Activated CD4-positive, CD25-positive, alpha-beta regulatory T cell treated with anti-CD3 and anti-CD28 coated beads, Interleukin-2, amount 50 U/mL, for 72 hours (primary cell): Measurements from ENCODE around the gene PTOV1.

Experiments used
- DNase-seq: peaks from one replicate; pipeline ENCODE4 v3.0.0; 2021

The PTOV1 gene

DNA sequence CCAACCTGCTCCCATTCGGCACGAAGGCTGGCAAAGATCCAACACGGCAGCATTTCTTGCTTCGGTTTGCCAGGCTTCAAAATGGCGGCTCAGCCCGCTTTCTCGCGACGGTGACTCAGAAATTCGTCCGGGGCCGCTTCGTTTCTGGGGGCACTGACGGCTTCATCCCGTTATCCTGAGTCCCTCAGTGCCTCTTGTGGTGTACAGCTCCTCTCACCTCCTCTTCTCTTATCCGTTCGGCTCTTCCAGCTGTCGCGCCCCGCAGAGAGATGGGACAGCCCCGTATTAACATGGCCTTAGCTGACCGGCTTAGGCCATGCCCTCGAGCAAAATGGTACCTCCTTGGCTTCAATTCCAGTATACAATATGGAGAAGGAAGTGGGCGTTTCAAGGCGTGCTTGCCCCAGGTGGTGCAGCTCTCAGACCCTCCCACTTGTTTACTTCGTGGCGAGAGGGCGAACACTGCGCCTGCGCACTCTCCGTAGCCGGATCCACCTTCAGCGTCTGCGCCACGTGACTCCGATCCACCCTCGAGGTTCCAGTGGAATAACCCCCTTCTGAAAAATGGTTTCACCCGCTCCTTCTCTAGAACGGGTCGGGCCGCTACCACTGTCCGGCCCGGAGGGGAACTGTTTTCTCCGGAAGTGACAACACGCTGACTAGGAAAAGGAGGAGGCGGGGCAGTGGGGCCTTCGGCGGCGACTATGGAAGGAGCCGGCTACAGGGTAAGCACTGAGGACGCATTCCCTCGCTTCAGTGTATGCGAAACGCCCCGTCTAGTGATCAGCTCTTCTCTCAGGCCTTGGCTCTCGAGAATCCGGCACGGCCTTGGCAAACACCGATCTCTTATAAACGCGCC lies 26.3 kb downstream of the PTOV1 start, which contains the start of the genes AKT1S1 and TBC1D17:
Gene AKT1S1, minus strand, starts transcription at position 336 of the 859 bp plus-strand sequence. CDS start 4,060 bp downstream, outside the sequence.
Gene TBC1D17, plus strand, starts transcription at position 683 of the 859 bp plus-strand sequence. Its CDS starts 22 bp downstream, at position 705.
- peak; percentile 94 for DNase-seq

DNA sequence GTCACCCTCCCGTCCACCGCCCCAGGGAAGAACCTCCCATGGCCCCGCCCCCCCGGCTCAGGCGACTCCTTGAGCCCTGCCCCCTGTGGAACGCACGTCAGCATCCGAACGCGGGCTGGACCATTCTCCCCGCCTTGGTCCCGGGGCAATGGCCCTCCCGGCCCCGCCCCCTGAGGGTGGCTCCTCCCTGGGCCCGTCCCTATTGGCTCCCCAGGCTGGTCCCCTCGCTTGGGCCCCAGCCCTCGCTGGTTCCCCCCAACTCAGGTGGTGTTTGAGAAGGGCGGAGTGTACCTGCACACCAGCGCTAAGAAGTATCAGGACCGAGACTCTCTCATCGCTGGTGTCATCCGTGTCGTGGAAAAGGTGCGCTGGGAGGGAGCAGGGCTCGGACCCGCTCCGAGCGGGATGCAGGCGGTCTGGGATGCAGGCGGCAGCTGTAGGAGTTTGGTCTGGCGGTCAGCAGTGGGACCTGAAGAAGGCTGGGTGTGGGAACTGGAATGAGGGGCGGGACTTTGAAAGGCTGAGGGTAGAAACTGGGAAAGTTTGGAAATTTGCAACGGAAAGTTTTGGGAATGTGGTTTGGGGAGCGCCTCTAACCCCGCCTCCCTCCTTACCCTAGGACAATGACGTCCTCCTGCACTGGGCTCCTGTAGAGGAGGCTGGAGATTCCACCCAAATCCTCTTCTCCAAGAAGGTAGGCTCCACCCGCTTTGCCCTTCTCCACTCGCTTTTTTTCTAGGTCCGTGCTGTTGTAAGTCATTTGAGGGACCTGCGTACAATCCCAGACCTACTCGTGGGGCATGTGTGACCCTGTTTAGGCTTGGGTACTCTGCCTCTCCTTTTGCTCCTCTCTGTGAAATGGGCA lies 27.2 kb downstream of the PTOV1 start:
- DNase-seq, result peak; percentile 98

- no peak for DNase-seq
These were observed 27.7 kb downstream of the PTOV1 start for GRCh38 chr19:49878744-49879070.

DNA sequence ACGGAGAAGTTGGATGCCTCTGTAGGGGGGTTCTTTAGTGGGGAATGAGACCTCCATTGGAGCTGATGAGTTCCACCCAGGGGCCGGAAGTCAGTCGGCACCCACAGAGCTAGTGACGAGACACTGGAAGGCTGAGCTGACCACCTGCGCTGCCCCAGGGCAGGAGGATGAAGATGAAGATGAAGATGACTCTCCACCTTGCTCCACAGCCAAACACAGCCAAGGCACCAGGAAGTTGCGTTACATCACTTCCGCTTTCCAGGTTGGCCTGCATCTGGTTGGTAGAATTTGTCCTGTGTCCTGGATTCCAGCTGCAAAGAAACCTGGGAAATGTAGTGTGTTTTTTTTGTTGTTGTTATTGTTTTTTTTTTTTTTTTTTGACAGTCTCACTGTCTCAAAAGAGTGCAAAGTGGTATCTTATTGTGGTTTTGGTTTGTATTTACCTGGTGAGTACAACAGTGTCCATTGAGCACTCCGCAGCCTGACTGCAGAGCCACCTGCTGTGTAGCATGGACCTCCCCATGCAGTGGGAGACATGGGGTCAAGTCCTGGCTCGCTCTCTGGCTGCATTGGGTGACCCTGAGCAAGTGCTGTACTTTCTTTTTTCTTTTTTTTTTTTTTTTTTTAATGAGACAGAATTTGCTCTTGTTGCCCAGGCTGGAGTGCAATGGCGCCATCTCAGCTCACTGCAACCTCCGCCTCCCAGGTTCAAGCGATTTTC lies 28.4 kb downstream of the PTOV1 start:
- DNase-seq, result no peak

GRCh38 chr19:49880162-49880869 lies 29.4 kb downstream of the PTOV1 start:
- DNase-seq, result no peak

GRCh38 chr19:49881186-49881585 lies 30.2 kb downstream of the PTOV1 start:
- no peak for DNase-seq

GRCh38 chr19:49881672-49882394 lies 30.9 kb downstream of the PTOV1 start:
- DNase-seq, result no peak

DNA sequence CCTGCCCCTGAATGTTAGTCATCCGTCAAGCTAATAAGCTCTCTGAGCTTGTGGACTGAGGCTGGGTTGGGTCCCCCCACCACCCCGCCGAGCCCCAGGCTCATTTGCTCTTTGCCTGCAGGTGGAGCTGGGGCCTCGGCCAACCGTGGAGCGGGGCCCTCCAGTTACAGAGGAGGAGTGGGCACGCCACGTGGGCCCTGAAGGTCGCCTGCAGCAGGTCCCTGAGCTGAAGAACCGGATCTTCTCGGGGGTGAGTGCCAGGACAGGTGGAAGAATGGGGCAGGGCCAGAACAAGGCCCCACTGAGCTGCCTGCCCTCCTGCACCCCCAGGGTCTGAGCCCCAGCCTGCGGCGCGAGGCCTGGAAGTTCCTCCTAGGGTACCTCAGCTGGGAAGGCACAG lies 31.7 kb downstream of the PTOV1 start:
- no peak for DNase-seq

DNA sequence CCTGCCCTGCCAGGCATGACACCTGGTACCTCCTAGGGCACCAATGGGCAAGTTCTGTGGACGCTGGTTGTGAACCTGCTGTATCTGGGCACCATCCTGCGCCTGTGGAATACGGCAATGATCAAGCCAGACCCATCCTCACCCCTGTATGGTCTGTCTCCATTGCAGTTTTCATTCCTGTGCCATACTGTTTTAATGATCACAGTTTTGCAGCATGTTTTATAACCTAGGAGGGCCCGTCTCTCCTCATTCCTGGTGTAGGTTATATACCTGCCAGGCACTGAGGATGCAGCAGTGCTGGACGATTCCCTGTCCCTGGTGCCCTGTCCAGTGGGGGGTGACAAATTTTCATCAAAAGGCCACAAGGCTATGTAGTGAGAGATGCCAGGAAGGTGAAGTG lies 32.1 kb downstream of the PTOV1 start:
- no peak for DNase-seq

DNA sequence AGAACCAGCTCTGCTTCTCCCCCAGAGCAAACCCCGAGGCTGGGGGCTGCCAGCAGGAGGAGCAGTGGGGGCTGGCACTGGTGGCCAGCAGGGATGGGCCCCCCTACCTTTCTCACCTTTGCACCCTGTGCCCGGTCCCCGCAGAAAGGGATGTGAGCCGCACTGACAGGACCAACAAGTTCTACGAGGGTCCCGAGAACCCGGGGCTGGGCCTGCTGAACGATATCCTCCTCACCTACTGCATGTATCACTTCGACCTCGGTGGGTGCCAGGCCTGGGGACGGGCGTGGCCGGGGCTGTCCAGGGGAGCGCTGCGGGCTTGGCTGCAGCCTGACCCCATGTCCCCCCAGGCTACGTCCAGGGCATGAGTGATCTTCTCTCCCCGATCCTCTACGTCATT lies 33.1 kb downstream of the PTOV1 start:
- DNase-seq, result no peak

- no peak for DNase-seq
These were observed 33.8 kb downstream of the PTOV1 start for GRCh38 chr19:49884760-49885159.

DNA sequence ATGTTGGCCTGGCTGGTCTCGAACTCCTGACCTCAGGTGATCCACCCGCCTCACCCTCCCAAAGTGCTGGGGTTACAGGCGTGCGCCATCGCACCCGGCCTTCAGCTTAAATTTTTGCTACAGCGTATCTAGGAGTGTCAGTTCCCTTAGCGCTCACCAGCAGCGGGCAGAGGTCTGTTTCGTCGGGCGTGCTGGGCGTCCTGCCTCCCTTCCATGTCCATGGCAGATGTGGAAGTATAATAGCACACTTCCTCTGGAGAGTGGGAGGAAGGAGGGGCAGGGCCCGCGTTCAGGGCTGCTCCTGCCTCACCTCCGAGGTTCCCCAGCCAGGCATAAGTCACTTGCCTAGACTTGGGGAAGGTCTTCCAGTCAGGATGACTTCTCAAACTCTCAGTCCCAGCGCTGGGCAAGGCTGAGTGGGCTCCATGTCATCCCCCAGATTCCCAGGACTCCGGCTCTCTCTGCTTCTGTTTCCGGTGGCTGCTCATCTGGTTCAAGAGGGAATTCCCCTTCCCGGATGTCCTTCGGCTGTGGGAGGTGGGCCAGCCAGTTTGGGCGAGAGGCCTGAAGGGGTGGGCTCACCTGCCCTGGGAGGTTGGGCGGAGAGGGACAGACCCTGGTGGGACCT lies 36.2 kb downstream of the PTOV1 start:
- DNase-seq, result no peak

DNA sequence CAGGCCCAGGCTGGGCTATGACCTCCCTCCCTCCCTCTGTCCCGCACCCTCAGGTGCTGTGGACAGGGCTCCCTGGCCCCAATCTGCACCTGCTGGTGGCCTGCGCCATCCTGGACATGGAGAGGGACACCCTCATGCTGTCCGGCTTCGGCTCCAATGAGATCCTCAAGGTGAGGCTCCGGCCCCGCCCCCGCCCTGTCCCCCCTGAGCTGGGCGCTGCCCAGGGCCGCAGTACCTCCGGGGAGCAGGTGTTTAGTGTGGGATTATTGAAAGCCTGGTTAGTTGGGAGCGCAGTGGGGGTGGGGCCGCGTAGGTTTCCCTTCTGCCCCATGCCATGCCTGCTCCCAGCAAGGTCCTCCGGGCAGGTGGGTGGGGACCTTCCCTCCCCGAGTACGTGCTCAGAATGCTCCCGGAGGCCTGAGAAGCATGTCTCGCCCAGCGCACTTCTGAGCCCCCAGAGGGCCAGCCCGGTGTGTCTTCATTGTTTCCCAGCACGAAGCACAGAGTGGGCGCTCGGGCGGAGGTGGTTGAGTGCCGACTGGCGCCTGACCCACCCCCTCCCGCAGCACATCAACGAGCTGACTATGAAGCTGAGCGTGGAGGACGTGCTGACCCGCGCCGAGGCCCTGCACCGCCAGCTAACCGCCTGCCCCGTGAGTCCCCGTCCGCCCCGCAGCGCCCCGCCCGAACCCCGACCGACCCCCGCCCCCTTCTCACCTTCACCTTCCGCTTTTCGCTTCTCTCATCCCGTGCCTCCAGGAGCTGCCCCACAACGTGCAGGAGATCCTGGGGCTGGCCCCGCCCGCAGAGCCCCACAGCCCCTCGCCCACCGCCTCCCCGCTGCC lies 36.9 kb downstream of the PTOV1 start:
- no peak for DNase-seq

GRCh38 chr19:49888510-49888824 lies 37.5 kb downstream of the PTOV1 start:
- no peak for DNase-seq

DNA sequence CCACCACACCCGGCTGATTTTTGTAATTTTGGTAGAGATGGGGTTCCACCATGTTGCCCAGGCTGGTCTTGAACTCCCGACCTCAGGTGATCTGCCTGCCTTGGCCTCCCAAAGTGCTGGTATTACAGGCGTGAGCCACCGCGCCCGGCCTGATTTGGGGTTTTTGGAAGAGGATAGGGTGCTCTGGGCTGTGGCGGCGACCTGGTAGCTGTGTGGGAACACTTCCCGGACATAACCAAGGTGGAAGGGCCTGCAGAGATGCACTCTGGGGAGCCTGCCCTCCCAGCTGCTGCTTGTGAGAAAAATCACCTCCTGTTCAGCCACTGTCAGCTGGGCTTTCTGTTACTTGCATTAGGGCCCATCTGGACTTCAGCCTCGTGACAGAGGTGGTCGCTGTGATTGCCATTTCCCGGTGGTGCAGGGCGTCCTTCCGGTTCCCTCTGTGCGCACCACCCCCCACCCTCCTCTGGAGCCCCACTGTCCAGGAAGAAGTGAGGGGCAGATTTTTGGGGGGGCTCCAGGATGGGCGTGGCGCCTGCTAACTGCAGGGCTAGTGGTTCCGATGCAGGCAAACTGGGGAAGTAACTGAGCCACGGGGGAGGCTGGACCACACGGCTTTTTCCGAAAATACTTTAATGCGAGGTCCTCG lies 38.2 kb downstream of the PTOV1 start:
- DNase-seq, result no peak

DNA sequence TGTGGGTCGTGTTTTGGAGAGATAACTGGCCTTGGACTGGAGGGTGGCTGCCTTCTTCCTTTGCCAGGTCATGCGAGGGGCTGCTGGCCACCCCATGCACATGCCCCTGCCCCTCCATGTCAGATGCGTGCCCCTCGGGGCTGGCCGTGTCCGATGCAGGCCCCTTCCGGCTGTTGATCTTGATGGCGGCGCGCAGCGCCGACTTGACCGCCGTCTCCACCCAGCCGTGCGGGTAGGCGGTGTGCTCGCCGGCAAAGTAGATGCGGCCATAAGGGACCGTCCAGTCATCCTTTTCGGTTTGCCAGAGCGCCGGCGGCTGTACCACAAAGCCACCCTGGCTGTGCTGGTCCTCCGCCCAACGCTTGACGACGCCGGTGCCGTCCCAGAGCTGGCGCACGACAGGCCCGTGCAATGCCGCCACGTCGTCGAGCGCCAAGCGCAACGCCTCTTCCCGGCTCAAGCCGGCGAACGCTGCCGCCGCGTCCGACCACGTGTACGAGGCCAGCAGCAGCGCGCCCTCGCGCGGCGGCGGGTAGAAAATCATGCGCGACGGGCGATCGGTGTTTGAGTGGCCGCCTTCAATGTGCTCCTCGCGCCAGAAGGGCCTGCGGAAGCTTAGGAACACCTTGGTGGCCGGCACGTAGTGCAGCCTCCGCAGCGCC lies 38.9 kb downstream of the PTOV1 start:
- DNase-seq, result peak; percentile 76

DNA sequence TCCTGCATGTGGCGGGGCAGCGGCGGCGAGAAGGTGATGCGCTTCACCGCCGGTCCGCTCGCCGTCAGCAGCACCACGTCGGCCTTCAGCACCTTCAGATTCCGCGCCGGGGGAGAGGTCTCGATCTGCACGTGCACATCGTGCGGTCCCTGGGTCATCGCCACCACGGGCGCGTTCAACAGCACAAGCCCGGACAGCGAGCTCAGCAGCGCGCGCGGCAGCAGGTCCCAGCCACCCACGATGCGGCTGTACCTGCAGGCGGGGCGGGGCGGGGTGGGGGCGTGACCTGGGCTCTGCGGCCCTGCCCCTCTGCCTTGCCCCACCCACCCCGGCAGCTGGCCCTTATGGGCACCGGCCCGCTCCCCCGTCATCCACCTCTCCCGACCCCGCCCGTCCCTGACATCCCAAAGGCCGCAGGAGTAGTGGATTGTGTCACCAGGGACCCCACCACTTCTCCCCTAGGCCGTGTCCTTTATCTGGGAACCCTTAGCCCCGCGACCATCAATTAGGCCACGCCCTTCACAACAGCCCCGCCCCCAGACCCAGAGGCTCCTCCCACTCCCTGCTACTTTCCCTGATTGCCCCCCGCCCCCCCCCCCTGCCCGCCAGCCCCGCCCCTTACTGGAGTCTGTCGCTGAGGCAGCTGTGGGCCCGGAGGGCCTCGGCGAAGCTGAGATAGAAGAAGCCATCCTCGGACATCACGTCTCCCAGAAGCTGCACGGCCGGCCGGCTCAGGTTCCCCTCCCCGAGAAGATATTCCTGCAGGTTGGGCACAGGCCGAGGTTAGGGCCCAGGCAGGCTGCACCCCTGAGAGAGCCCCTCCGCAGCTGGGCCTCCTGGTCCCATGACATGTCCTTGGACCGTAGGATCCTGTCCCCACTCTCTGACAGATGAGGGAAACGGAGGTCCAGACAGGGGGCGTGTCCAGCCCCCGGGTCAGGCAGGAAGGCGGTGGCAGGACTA lies 39.7 kb downstream of the PTOV1 start:
- peak; percentile 57 for DNase-seq

DNA sequence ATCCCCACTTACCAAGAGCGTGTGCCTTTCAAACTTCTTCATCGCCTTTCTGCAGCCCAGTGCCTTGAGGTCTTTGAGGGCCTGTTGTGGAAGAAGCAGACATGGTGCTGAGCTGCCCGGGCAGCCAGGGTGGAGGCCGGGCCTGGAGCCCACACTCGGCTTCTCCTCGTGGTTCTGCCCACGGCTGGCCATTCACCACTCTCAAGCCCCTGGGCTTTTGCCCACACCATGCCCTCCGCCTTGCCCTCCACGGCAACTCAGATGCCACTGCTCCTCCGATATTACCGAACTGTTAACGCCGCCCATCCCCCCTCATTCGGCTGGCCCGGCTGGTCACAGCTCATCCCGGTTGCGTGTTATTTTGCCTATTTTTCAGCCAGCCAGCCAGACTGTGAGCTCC lies 40.4 kb downstream of the PTOV1 start:
- no peak for DNase-seq
